22Rv1 (cell line): ENCODE results near the gene CAPN13.

Source experiments
- CTCF ChIP-seq: fragments of 450-650 bp; IDR thresholded peaks from 2 replicates; pipeline ENCODE4 v1.5.1; 2017; ENCODE audit warnings: mild to moderate bottlenecking
- ZFX ChIP-seq: fragments of 450-650 bp; IDR thresholded peaks from 2 replicates; pipeline ENCODE4 v1.6.1; 2017; ENCODE audit warnings: antibody characterized with exemption, borderline replicate concordance

DNA sequence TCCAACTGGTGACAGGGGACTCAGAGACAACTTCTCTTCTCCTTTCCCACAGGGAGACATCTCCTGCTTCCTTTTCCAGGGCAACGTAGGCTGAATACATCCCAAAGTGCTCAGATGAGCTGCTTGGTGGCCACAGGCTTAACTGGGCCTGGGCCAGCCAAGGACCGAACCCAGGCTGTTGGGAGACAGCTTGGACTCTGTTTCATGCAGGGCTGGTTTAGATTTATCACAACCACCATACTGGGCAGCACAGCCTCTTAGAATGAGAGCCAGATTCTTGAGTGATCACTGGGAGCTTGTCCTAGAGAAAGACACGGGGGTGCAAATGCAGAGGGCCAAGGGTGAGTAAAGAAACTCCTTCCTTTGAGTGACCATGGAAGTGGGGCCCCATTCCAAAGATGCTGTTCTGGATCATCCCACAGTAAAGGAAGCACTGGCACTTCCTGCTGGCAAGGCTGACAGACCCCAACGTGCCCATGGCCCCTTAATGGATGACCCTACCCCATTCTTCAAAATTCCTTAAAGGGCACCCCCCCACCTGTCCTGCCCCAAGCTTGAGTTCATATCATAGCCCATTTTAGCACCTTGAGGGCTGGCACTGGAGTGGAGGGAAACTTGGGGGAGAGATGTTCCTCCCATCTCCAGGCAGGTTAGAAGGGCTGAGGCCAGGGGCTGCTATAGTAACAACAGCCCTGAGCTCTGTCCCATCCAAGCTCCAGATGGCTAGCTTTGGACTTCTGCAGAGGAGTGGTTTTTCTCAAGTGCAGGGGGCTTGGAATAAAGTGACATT is 84.1 kb downstream of the CAPN13 start:
- TF ChIP-seq CTCF, result no peak
- no peak for TF ChIP-seq ZFX
